ENCODE data around the gene MAP3K6.
A peak's percentile ranks its signal among the peaks of the same experiment; 100 is the strongest.

The MAP3K6 gene

DNA sequence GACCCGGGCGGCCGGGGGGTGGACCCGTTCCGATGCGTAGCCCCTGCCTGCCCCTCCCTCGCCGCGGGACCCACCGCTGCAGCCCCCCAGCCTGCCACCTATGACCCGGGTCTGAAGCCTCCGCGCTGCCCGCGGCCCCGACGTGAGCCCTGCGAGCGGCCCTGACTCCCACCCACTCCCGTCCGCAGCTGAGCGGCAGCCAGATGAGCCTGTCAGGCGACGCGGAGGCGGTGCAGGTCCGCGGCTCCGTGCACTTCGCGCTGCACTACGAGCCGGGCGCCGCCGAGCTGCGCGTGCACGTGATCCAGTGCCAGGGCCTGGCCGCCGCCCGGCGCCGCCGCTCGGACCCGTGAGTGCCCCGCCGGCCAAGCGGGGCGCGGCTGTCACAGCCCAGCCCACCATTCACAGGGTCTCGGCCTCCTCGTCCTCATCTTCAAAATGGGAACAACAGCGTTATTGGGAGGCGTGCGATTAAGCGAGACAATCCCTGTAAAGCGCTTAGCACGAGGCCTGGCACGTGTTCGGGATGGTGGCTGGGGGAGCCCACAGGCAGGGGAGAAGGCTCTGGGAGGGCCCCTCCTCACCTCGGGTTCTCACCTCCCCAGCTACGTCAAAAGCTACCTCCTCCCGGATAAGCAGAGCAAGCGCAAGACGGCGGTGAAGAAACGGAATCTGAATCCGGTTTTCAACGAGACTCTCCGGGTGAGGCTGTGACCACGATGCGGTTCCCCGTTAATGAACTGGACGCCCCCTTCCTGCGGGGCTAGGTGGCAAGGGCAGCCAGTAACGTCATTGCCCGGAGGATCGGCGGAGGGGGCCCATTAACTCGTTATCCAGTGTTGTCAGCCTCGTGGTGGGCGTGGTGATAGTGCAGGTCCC, 16.7 kb downstream of the MAP3K6 start:
- peaks cover 5% of the 10 kb centered on the region for H3K27me3 Mint-ChIP-seq
- peaks cover 46% of the 10 kb centered on the region for H3K36me3 Mint-ChIP-seq (ENCODE audit: low read depth)
- intact Hi-C loops (cut with micrococcal nuclease), result no loop called here
- H3K4me3 Mint-ChIP-seq, result peak overlapping the region; percentile 59
- H3K9me3 Mint-ChIP-seq, result no peaks in the 10 kb centered on the region
- H3K27ac Mint-ChIP-seq, result no peak overlapping the region
- H3K4me1 Mint-ChIP-seq (ENCODE audit: low read depth), result peaks cover 21% of the 10 kb centered on the region

DNA sequence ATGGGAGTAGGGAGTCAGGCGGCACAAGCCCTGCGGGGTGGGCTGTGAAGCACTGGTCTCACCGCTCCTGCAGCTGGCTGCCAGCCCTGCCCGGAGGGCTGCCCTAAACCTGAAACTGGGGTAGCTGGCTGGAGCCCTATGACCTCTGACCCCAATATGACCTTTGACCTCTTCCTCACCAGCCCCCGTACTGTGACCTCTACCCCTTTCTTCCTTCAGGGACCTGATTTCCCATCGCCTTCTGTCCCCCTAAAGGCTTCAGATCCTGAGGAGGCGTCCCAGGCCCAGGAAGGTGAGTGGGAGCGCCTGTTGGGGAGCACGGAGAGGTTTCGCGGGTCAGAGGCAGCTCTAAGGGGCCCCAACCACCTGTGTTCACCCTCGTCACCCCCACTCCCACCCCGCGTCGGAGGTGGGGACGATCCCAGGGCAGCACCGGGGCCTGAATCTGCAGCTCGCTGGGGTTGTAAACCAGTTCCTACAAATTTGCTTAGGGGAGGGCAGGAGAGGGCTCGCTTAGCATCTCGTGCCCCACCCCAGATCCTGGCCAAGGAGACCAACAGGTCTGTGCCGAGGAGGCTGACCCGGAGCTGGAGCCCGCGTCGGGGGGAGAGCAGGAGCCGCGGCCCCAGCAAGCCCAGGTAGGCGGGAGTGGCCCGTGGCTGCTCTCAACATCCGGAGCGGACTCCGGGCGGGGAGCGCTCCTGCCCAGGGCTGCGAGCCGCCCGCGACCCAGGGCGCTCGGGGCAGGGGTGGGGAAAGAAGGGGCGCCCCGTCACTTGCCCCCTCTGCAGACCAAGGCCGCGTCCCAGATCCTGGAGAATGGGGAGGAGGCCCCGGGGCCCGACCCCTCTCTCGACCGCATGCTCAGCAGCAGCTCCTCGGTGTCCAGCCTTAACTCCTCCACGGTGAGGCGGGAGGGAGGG, 17.6 kb downstream of the MAP3K6 start:
- Mint-ChIP-seq H3K27me3 (peaks cover 5% of the 10 kb centered on the region), H3K27ac (no peak overlapping the region), H3K4me3 (peak overlapping the region; percentile 35), H3K9me3 (no peaks in the 10 kb centered on the region), H3K36me3 (ENCODE audit: low read depth) (peaks cover 39% of the 10 kb centered on the region), H3K4me1 (ENCODE audit: low read depth) (peaks cover 26% of the 10 kb centered on the region)
- intact Hi-C loops (cut with micrococcal nuclease), result no loop called here

DNA sequence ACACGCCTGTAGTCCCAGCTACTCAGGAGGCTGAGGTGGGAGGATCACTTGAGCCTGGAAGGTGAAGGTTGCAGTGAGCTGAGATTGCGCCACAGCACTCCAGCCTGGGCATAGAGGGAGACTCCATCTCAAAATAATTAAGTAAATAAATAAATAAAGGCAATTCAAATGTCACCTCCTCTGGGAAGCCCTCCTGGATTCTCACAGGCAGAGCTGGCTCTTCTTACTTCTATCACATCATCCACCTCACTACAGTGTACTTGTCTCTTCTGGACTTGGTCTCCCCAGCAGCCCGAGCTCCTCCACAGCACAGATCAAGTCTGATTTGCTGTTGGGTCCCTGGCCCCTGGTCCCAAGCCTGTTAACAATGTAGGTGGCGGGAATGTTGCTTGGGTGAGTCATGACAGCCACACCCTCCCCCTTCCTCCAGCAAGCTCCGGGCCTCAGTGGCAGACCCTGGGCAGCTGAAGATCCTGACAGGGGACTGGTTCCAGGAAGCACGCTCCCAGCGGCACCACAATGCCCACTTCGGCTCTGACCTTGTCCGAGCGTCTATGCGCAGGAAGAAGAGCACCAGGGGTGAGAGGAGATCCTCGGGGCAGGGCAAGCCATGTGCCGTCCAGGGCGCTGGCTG, 19.7 kb downstream of the MAP3K6 start:
- H3K27ac Mint-ChIP-seq, result no peak overlapping the region
- H3K27me3 Mint-ChIP-seq, result peaks cover 5% of the 10 kb centered on the region
- H3K4me3 Mint-ChIP-seq, result no peak overlapping the region
- intact Hi-C loops (cut with micrococcal nuclease), result no loop called here
- no peaks in the 10 kb centered on the region for H3K9me3 Mint-ChIP-seq
- H3K36me3 Mint-ChIP-seq (ENCODE audit: low read depth), result peaks cover 24% of the 10 kb centered on the region
- peaks cover 46% of the 10 kb centered on the region for H3K4me1 Mint-ChIP-seq (ENCODE audit: low read depth)

DNA sequence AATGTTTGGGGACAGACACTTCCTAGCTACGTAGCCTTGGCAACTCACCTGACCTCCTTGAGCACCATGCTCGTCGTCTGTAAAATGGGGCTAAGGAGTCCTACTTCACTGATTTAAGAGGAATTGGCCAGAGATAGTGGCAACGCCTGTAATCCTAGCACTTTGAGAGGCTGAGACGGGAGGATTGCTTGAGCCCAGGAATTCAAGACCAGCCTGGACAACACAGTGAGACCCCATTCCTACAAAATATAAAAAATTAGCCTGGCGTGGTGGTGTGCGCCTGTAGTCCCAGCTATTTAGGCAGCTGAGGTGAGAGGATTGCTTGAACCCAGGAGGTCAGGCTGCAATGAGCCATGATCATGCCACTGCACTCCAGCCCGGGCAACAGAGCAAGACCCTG, 20.4 kb downstream of the MAP3K6 start:
- intact Hi-C loops (cut with micrococcal nuclease), result no loop called here
- H3K4me1 Mint-ChIP-seq (ENCODE audit: low read depth), result peaks cover 54% of the 10 kb centered on the region
- no peak overlapping the region for H3K4me3 Mint-ChIP-seq
- H3K27me3 Mint-ChIP-seq, result peaks cover 5% of the 10 kb centered on the region
- H3K9me3 Mint-ChIP-seq, result no peaks in the 10 kb centered on the region
- peaks cover 22% of the 10 kb centered on the region for H3K36me3 Mint-ChIP-seq (ENCODE audit: low read depth)
- peak overlapping the region; percentile 7 for H3K27ac Mint-ChIP-seq

DNA sequence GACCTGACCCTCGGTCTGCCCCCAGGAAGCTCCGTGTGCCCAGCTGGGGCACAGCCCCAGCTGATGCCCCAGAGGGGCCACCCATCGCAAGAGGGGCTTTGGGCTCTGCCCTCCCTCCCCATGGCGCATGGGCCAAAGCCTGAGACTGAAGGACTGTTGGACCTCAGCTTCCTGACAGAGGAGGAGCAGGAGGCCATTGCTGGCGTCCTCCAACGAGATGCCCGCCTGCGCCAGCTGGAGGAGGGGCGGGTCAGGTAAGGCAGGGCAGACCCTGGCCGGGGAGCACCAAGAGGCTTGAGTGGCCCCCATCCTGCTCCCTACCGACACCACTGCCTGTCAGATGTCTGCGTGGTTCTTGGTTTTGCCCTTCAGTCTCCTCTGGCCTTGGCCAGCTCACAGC, 21.5 kb downstream of the MAP3K6 start:
- Mint-ChIP-seq H3K36me3 (ENCODE audit: low read depth) (peaks cover 11% of the 10 kb centered on the region), H3K4me3 (no peak overlapping the region), H3K27ac (no peak overlapping the region), H3K4me1 (ENCODE audit: low read depth) (peaks cover 60% of the 10 kb centered on the region), H3K27me3 (peaks cover 5% of the 10 kb centered on the region), H3K9me3 (no peaks in the 10 kb centered on the region)
- intact Hi-C loops (cut with micrococcal nuclease), result no loop called here

DNA sequence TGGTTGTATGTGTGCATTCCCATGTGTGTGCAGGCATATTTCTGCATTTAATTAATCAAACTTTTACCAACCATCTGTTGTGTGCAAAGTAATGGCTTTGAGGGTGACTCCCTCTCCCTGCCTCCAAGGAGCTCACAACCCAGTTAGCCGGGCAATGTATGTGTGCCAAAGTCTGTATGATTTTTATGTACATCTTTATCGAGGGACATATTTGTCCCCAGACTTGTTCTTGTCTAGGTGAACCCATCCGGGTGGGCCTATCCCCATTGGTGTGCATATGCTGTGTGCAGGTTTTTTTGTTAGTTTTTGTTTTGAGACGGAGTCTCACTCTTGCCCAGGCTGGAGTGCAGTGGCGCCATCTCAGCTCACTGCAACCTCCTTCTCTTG, 23.1 kb downstream of the MAP3K6 start:
- peaks cover 66% of the 10 kb centered on the region for H3K4me1 Mint-ChIP-seq (ENCODE audit: low read depth)
- peak overlapping the region; percentile 48 for H3K4me3 Mint-ChIP-seq
- no peaks in the 10 kb centered on the region for H3K9me3 Mint-ChIP-seq
- H3K36me3 Mint-ChIP-seq (ENCODE audit: low read depth), result peaks cover 11% of the 10 kb centered on the region
- intact Hi-C loops (cut with micrococcal nuclease), result no loop called here
- H3K27me3 Mint-ChIP-seq, result peaks cover 2% of the 10 kb centered on the region
- H3K27ac Mint-ChIP-seq, result peak overlapping the region; percentile 48

DNA sequence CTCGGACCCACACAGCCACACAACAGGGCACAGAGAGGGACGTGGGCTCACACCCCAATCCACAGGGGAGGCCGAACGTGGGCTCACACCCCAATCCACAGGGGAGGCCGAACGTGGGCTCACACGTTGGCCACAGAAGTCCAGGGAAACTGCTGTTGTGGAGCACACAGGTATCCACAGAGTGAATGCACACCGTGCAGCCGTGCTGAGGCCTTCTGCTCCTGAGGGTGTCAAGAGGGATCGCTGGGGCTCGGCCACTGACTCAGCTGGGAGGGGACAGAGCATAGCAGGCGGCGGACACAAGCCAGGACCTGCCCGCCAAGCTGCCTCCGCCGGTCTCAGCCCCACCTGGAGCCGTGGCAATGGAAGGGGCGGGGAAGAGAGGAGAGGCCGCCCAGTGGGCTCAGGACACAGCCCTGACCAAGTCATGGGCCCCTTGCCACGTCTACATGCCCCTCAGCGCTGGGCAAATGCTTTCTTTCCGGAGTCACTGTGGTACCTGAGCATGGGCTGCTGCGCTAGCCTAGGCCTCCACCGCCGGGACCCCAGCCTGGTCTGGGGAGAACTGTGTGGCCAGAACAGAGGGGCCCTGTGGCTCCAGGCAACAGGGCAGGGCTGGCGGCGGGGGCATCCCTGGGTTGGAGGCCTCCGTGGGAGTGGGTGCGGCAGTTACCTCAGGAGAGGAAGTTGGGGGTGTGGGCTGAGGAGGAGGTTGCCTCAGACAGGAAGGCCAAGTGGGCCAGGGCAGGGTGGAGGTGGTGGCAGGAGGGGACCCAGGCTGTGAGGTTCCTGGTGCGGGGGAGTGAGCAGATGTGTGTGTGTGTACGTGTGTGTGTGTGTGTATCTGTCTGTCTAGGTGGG, 23.8 kb downstream of the MAP3K6 start:
- peaks cover 66% of the 10 kb centered on the region for H3K4me1 Mint-ChIP-seq (ENCODE audit: low read depth)
- H3K27ac Mint-ChIP-seq, result peak overlapping the region; percentile 48
- H3K9me3 Mint-ChIP-seq, result no peaks in the 10 kb centered on the region
- peaks cover 17% of the 10 kb centered on the region for H3K36me3 Mint-ChIP-seq (ENCODE audit: low read depth)
- H3K27me3 Mint-ChIP-seq, result peaks cover 2% of the 10 kb centered on the region
- peak overlapping the region; percentile 48 for H3K4me3 Mint-ChIP-seq
- intact Hi-C loops (cut with micrococcal nuclease), result no loop called here

DNA sequence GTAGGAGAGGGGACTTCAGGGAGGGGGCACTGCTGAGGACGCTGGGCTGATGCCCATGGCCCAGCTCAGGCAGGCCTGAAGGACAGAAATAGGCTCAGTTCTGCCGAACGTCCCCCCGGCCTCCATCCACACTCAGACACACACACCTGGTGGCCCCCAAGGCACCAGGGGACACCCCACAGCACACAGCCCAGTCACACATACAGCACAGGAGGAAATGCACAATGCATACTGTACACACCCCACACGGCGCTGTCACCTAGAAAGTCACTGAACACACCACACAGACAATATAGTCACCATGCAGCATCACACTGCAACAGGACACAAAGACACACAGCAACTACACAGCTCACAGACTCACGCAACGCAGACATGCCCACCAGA, 24.4 kb downstream of the MAP3K6 start:
- intact Hi-C loops (cut with micrococcal nuclease), result no loop called here
- Mint-ChIP-seq H3K36me3 (ENCODE audit: low read depth) (peaks cover 20% of the 10 kb centered on the region), H3K27me3 (no peaks in the 10 kb centered on the region), H3K27ac (peak overlapping the region; percentile 48), H3K4me3 (peak overlapping the region; percentile 48), H3K9me3 (no peaks in the 10 kb centered on the region), H3K4me1 (ENCODE audit: low read depth) (peaks cover 66% of the 10 kb centered on the region)

GRCh38 chr1:27341525-27342252, 25.1 kb downstream of the MAP3K6 start, which contains the start of gene SYTL1:
Gene SYTL1, plus strand, starts transcription at chr1:27342022. Its CDS starts 3,313 bp downstream, at chr1:27345335.
- Mint-ChIP-seq H3K4me3 (peak within 1 kb of the TSS; percentile 48), H3K27me3 (no peaks in the 10 kb centered on the region), H3K36me3 (ENCODE audit: low read depth) (peaks cover 25% of the 10 kb centered on the region), H3K9me3 (no peaks in the 10 kb centered on the region), H3K27ac (peak within 1 kb of the TSS; percentile 48), H3K4me1 (ENCODE audit: low read depth) (peaks cover 60% of the 10 kb centered on the region)
- intact Hi-C loops (cut with micrococcal nuclease), result no loop called here

- no peak overlapping the region for H3K27ac Mint-ChIP-seq
- H3K9me3 Mint-ChIP-seq, result no peaks in the 10 kb centered on the region
- no peaks in the 10 kb centered on the region for H3K27me3 Mint-ChIP-seq
- intact Hi-C loops (cut with micrococcal nuclease), result no loop called here
- no peak overlapping the region for H3K4me3 Mint-ChIP-seq
- H3K4me1 Mint-ChIP-seq (ENCODE audit: low read depth), result peaks cover 46% of the 10 kb centered on the region
- H3K36me3 Mint-ChIP-seq (ENCODE audit: low read depth), result peaks cover 41% of the 10 kb centered on the region
Measured at GRCh38 chr1:27339213-27339612, 27.5 kb downstream of the MAP3K6 start.

- Mint-ChIP-seq H3K9me3 (no peaks in the 10 kb centered on the region), H3K36me3 (ENCODE audit: low read depth) (peaks cover 46% of the 10 kb centered on the region), H3K27me3 (no peaks in the 10 kb centered on the region), H3K4me1 (ENCODE audit: low read depth) (peaks cover 41% of the 10 kb centered on the region), H3K27ac (no peak overlapping the region), H3K4me3 (no peak overlapping the region)
- intact Hi-C loops (cut with micrococcal nuclease), result no loop called here
Measured at GRCh38 chr1:27338751-27339150, 28.0 kb downstream of the MAP3K6 start.

- no peak overlapping the region for H3K4me3 Mint-ChIP-seq
- no peaks in the 10 kb centered on the region for H3K27me3 Mint-ChIP-seq
- intact Hi-C loops (cut with micrococcal nuclease), result no loop called here
- peaks cover 66% of the 10 kb centered on the region for H3K36me3 Mint-ChIP-seq (ENCODE audit: low read depth)
- H3K27ac Mint-ChIP-seq, result no peak overlapping the region
- H3K9me3 Mint-ChIP-seq, result no peaks in the 10 kb centered on the region
- peaks cover 36% of the 10 kb centered on the region for H3K4me1 Mint-ChIP-seq (ENCODE audit: low read depth)
Measured at GRCh38 chr1:27336756-27337155, 30.0 kb downstream of the MAP3K6 start.
